Measurements from ENCODE around the gene RASIP1.

GRCh38 chr19:48683349-48683748, 57.1 kb downstream of the RASIP1 start:
- TF ChIP-seq CTCF (conservative IDR thresholded peaks at IDR 0.05; ENCODE audit: low read depth, low read length) = no peak
- TF ChIP-seq EZH2 (IDR thresholded peaks at IDR 0.05; ENCODE audit: low read length, unreplicated experiment) = no peak

Measured in PC-3 (cell line).